Neuronal stem cell (in vitro differentiated cells): ENCODE results near the gene NRF1.

Experiments
- DNase-seq: peaks from one replicate; pipeline ENCODE4 v3.0.0-alpha.2; 2013; ENCODE audit warnings: low spot score
- H2AFZ ChIP-seq: one replicate; pipeline ENCODE4 v1.6.1; 2013; ENCODE audit warnings: mild to moderate bottlenecking, low read length, inconsistent platforms
- H2AK5ac ChIP-seq: 2 replicates; pipeline ENCODE4 v1.6.1; 2013; ENCODE audit warnings: low read depth, mild to moderate bottlenecking, inconsistent platforms, low read length, moderate library complexity, mixed read lengths
- H2BK120ac ChIP-seq: 2 replicates; pipeline ENCODE4 v1.6.1; 2013; ENCODE audit warnings: low read depth, mild to moderate bottlenecking, inconsistent platforms, low read length, moderate library complexity, mixed read lengths
- H2BK12ac ChIP-seq: one replicate; pipeline ENCODE4 v1.6.1; 2013; ENCODE audit warnings: low read length, inconsistent platforms
- H2BK15ac ChIP-seq: 2 replicates; pipeline ENCODE4 v1.6.1; 2013; ENCODE audit warnings: mild to moderate bottlenecking, low read length, inconsistent platforms, mixed read lengths
- H2BK5ac ChIP-seq: one replicate; pipeline ENCODE4 v1.6.1; 2013; ENCODE audit warnings: inconsistent platforms, mild to moderate bottlenecking, low read length, moderate library complexity
- H3K14ac ChIP-seq: one replicate; pipeline ENCODE4 v1.6.1; 2013; ENCODE audit warnings: low read length, inconsistent platforms
- H3K18ac ChIP-seq: 2 replicates; pipeline ENCODE4 v1.6.1; 2013; ENCODE audit warnings: low read length, inconsistent platforms
- H3K23ac ChIP-seq: 2 replicates; pipeline ENCODE4 v1.6.1; 2013; ENCODE audit warnings: low read depth, mild to moderate bottlenecking, mixed read lengths, low read length, inconsistent platforms; ENCODE audit not compliant: poor library complexity
- H3K27ac ChIP-seq: replicated peaks from 3 replicates; pipeline ENCODE4 v1.5.1; 2013; ENCODE audit warnings: low read length, inconsistent platforms
- H3K27me3 ChIP-seq, 3 experiments: 2 replicates each; pipeline ENCODE4 v1.6.1; 2013; ENCODE audit warnings: low read length in 3 of 3, mild to moderate bottlenecking in 2 of 3, inconsistent platforms in 1 of 3, low read depth in 1 of 3, mixed read lengths in 1 of 3, moderate library complexity in 1 of 3; ENCODE audit not compliant: control insufficient read depth in 3 of 3, insufficient read depth in 3 of 3
- H3K36me3 ChIP-seq, 2 donors: replicated peaks in 1 of 2; 2 replicates each; pipeline ENCODE4 v1.6.1; 2013; ENCODE audit warnings: low read length in 2 of 2; ENCODE audit not compliant: control insufficient read depth in 2 of 2, insufficient read depth in 2 of 2
- H3K4ac ChIP-seq: 2 replicates; pipeline ENCODE4 v1.6.1; 2013; ENCODE audit warnings: inconsistent platforms, mild to moderate bottlenecking, low read length, moderate library complexity
- H3K4me1 ChIP-seq, 2 donors: 1 replicate in 1 of 2; 2 replicates in 1 of 2; pipeline ENCODE4 v1.6.1; 2013; ENCODE audit warnings: low read length in 2 of 2, low read depth in 1 of 2; ENCODE audit not compliant: control insufficient read depth in 2 of 2, insufficient read depth in 1 of 2
- H3K4me2 ChIP-seq: one replicate; pipeline ENCODE4 v1.6.1; 2013; ENCODE audit warnings: mild to moderate bottlenecking, low read length, inconsistent platforms; ENCODE audit not compliant: insufficient read depth, poor library complexity, severe bottlenecking
- H3K4me3 ChIP-seq, 2 donors: 2 replicates each; pipeline ENCODE4 v1.5.1; 2013; ENCODE audit warnings: low read length in 2 of 2, mild to moderate bottlenecking in 2 of 2, inconsistent platforms in 1 of 2, moderate library complexity in 1 of 2
- H3K79me1 ChIP-seq: one replicate; pipeline ENCODE4 v1.6.1; 2013; ENCODE audit warnings: low read depth, mild to moderate bottlenecking, inconsistent platforms, low read length, moderate library complexity
- H3K9ac ChIP-seq: one replicate; pipeline ENCODE4 v1.6.1; 2013; ENCODE audit warnings: mild to moderate bottlenecking, low read depth, low read length, inconsistent platforms; ENCODE audit not compliant: poor library complexity
- H3K9me3 ChIP-seq, 2 donors: replicated peaks in 1 of 2; 2 replicates each; pipeline versions ENCODE3 to v1.6.1; 2013; ENCODE audit warnings: low read length in 2 of 2, mild to moderate bottlenecking in 2 of 2, inconsistent platforms in 1 of 2, low read depth in 1 of 2, mixed read lengths in 1 of 2, moderate library complexity in 1 of 2; ENCODE audit not compliant: control insufficient read depth in 2 of 2, insufficient read depth in 1 of 2
- H4K8ac ChIP-seq: one replicate; pipeline ENCODE4 v1.6.1; 2013; ENCODE audit warnings: low read depth, mild to moderate bottlenecking, inconsistent platforms, low read length, moderate library complexity
- H4K91ac ChIP-seq: one replicate; pipeline ENCODE4 v1.6.1; 2013; ENCODE audit warnings: low read length, low read depth, mild to moderate bottlenecking, inconsistent platforms; ENCODE audit not compliant: poor library complexity
- WGBS, 2 donors: extraction: QIAGEN DNeasy Blood & Tissue Kit; methylation state at CpG; one replicate each; pipeline ENCODE4 v1.1.7; 2013; ENCODE audit warnings: missing lambda C conversion rate in 2 of 2, mixed read lengths in 1 of 2; ENCODE audit not compliant: insufficient read length in 2 of 2, insufficient replicate concordance in 1 of 2; ENCODE audit errors: extremely low coverage in 2 of 2; 5-methylcytosine and 5-hydroxymethylcytosine counted together

The NRF1 gene

GRCh38 chr7:129774871-129775694 is 163.6 kb downstream of the NRF1 start:
- no peak for DNase-seq
- WGBS, 2 donors, result no CpG with 5 or more reads among the region's 18 CpGs
- Histone ChIP-seq H3K27ac (no peak overlapping the region), H3K4me1 (peaks cover 4 to 12% of the 10 kb centered on the region in 2 donors), H2BK12ac (no peak overlapping the region), H2BK15ac (peak overlapping the region; percentile 55), H2BK120ac (no peak overlapping the region), H3K4me2 (no peak overlapping the region), H3K18ac (peak overlapping the region; percentile 27), H3K4me3 (no peak overlapping the region), H3K23ac (no peak overlapping the region), H2BK5ac (no peak overlapping the region), H4K8ac (no peak overlapping the region), H3K4ac (no peak overlapping the region), H2AK5ac (peak overlapping the region; percentile 89), H3K36me3 (no peaks in the 10 kb centered on the region), H3K9me3 (peaks cover 4 to 8% of the 10 kb centered on the region in 2 donors), H4K91ac (no peak overlapping the region), H3K27me3 (peaks cover 30 to 100% (median 55%) of the 10 kb centered on the region in 3 experiments), H3K14ac (peak overlapping the region; percentile 91), H2AFZ (no peak overlapping the region), H3K9ac (peak overlapping the region; percentile 64), H3K79me1 (no peaks in the 10 kb centered on the region)

- H3K4me2 ChIP-seq, result no peak overlapping the region
- H3K18ac ChIP-seq, result peak overlapping the region; percentile 65
- WGBS, 2 donors, result no CpG with 5 or more reads among the region's 12 CpGs
- no peak overlapping the region for H3K14ac ChIP-seq
- H2BK15ac ChIP-seq, result no peak overlapping the region
- no peak for DNase-seq
- no peak overlapping the region for H4K91ac ChIP-seq
- H3K4me3 ChIP-seq, result no peak overlapping the region
- H3K27me3 ChIP-seq, result peaks cover 34 to 99% (median 62%) of the 10 kb centered on the region in 3 experiments
- H2BK120ac ChIP-seq, result no peak overlapping the region
- H2BK5ac ChIP-seq, result no peak overlapping the region
- peaks cover 4 to 8% of the 10 kb centered on the region in 2 donors for H3K9me3 ChIP-seq
- H3K9ac ChIP-seq, result no peak overlapping the region
- H3K27ac ChIP-seq, result no peak overlapping the region
- H2BK12ac ChIP-seq, result no peak overlapping the region
- no peak overlapping the region for H3K4ac ChIP-seq
- no peaks in the 10 kb centered on the region for H3K36me3 ChIP-seq
- peak overlapping the region; percentile 89 for H2AK5ac ChIP-seq
- peak overlapping the region; percentile 5 for H3K23ac ChIP-seq
- no peaks in the 10 kb centered on the region for H3K79me1 ChIP-seq
- peaks cover 4 to 15% of the 10 kb centered on the region in 2 donors for H3K4me1 ChIP-seq
- no peak overlapping the region for H4K8ac ChIP-seq
- no peak overlapping the region for H2AFZ ChIP-seq
Measured at GRCh38 chr7:129775695-129776361, 164.3 kb downstream of the NRF1 start.

GRCh38 chr7:129776362-129776722 is 164.8 kb downstream of the NRF1 start:
- H3K14ac ChIP-seq, result no peak overlapping the region
- peaks cover 4 to 14% of the 10 kb centered on the region in 2 donors for H3K4me1 ChIP-seq
- no peak overlapping the region for H3K4me3 ChIP-seq
- H4K91ac ChIP-seq, result no peak overlapping the region
- no peak overlapping the region for H2BK120ac ChIP-seq
- no peak overlapping the region for H2BK12ac ChIP-seq
- no peaks in the 10 kb centered on the region for H3K79me1 ChIP-seq
- peaks cover 4 to 8% of the 10 kb centered on the region in 2 donors for H3K9me3 ChIP-seq
- DNase-seq, result no peak
- H2BK5ac ChIP-seq, result no peak overlapping the region
- H3K4me2 ChIP-seq, result no peak overlapping the region
- H4K8ac ChIP-seq, result no peak overlapping the region
- no peaks in the 10 kb centered on the region for H3K36me3 ChIP-seq
- no peak overlapping the region for H3K9ac ChIP-seq
- WGBS, 2 donors, result no CpG with 5 or more reads among the region's 1 CpG
- H3K18ac ChIP-seq, result no peak overlapping the region
- H2AFZ ChIP-seq, result no peak overlapping the region
- H3K27ac ChIP-seq, result no peak overlapping the region
- no peak overlapping the region for H2BK15ac ChIP-seq
- no peak overlapping the region for H3K4ac ChIP-seq
- H2AK5ac ChIP-seq, result no peak overlapping the region
- no peak overlapping the region for H3K23ac ChIP-seq
- peaks cover 39 to 99% (median 67%) of the 10 kb centered on the region in 3 experiments for H3K27me3 ChIP-seq

- Histone ChIP-seq H3K36me3 (no peaks in the 10 kb centered on the region), H3K4ac (no peak overlapping the region), H2BK15ac (peak overlapping the region; percentile 34), H3K27me3 (peaks cover 49 to 99% (median 77%) of the 10 kb centered on the region in 3 experiments), H2BK5ac (no peak overlapping the region), H3K9me3 (peaks cover 4 to 8% of the 10 kb centered on the region in 2 donors), H3K9ac (no peak overlapping the region), H3K14ac (no peak overlapping the region), H2BK120ac (no peak overlapping the region), H2AK5ac (peak overlapping the region; percentile 6), H3K4me1 (peaks cover 2 to 14% of the 10 kb centered on the region in 2 donors), H3K79me1 (no peaks in the 10 kb centered on the region), H3K18ac (no peak overlapping the region), H4K8ac (no peak overlapping the region), H3K23ac (no peak overlapping the region), H2AFZ (no peak overlapping the region), H4K91ac (no peak overlapping the region), H3K4me3 (no peak overlapping the region), H3K4me2 (no peak overlapping the region), H3K27ac (no peak overlapping the region), H2BK12ac (no peak overlapping the region)
- WGBS, 2 donors, result no CpG with 5 or more reads among the region's 19 CpGs
- DNase-seq, result no peak
Measured at GRCh38 chr7:129777195-129777844, 165.8 kb downstream of the NRF1 start.
